ENCODE measurements around the gene CANX. TPM values are rescaled to one million over a fixed set of nuclear protein-coding genes. Genes with fewer than 3 reads are reported as not detected.

The CANX gene
- total and polyA plus RNA-seq, 2 experiments from 2014 or later = 332 to 488 TPM

- DNase-seq = no peak
- Histone ChIP-seq H4K20me1 (ENCODE audit: insufficient read depth) (peaks cover 42% of the 10 kb centered on the region), H3K4me1 (ENCODE audit: insufficient read depth) (peaks cover 27% of the 10 kb centered on the region), H3K9ac (no peak overlapping the region), H3F3A (ENCODE audit: insufficient read depth) (peaks cover 29% of the 10 kb centered on the region), H2AFZ (no peak overlapping the region), H3K9me2 (ENCODE audit: insufficient read depth) (no peaks in the 10 kb centered on the region), H3K4me2 (ENCODE audit: unreplicated experiment) (no peak overlapping the region), H3K79me2 (ENCODE audit: insufficient read depth) (peaks cover 90% of the 10 kb centered on the region), H3K36me3 (ENCODE audit: low read depth) (no peaks in the 10 kb centered on the region), H3K27me3 (replicated peaks; ENCODE audit: insufficient read depth) (no peaks in the 10 kb centered on the region), H3K9me3 (ENCODE audit: low read depth) (no peaks in the 10 kb centered on the region), H3K4me3 (no peak overlapping the region), H3K27ac (no peak overlapping the region)
- WGBS, 2 experiments (ENCODE audit: low coverage in 1 of 2, low lambda C conversion rate in 2 of 2, missing lambda C conversion rate in 2 of 2) = 93 to 95% methylated on average over 8 of the region's 8 CpGs
- in situ Hi-C loops (cut with MboI) = no loop called here
- TF ChIP-seq EZH2 (IDR thresholded peaks at IDR 0.05; ENCODE audit: insufficient read depth, poor library complexity, severe bottlenecking) (no peak), EZH2phosphoT487 (IDR thresholded peaks at IDR 0.05; ENCODE audit: insufficient read depth, low read depth) (no peak)
Observed at GRCh38 chr5:179758955-179759354, 60.2 kb downstream of the CANX start.

DNA sequence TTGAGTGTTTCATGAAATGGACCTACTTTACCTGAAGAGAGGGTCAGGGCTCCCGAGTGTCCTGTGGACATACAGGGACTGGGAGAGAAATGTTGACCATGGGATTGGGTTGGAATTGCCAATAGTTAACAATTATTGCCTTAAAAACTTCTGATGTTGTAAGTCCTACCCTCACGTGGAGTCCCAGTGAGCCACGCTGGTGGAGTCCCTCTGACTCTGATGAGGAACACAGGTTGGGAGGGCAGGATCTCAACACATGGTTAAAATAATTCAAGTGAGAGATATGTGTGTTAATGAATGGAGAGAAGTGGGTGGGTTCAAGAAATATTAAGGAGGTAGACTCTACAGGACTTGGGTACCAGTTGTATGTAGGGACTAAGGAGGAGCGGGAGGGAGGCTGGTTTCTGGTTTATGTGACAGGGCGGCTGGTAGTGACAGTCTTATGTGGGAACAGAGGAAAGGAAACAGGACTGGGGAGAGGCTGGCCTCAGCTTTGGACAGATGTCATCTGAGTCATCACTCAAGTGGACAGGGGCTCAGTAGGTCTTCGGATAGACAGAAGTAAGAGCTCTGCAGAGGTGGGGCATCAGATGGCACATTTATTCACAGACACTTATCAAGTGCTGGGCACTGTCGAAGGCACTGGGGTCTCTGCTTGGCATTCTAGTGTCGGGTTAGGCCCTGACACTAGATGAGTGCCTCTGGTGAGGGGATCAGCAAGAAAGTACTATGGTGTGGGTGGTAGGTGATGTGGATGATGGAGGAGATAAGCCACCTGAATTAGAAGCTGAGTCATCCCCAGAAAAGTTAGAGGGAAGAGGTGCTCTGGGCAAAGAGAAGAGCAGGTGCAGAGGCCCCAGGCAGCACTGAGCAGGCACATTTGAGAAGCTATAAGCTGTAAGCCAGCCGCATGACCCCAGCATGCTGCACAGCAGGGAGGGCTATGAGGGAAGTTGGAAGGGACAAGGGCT, 61.1 kb downstream of the CANX start:
- Histone ChIP-seq H3F3A (ENCODE audit: insufficient read depth) (peaks cover 33% of the 10 kb centered on the region), H3K9me2 (ENCODE audit: insufficient read depth) (no peaks in the 10 kb centered on the region), H3K79me2 (ENCODE audit: insufficient read depth) (peaks cover 88% of the 10 kb centered on the region), H4K20me1 (ENCODE audit: insufficient read depth) (peaks cover 38% of the 10 kb centered on the region), H3K27ac (no peak overlapping the region), H3K4me3 (no peak overlapping the region), H3K36me3 (ENCODE audit: low read depth) (no peaks in the 10 kb centered on the region), H3K9me3 (ENCODE audit: low read depth) (no peaks in the 10 kb centered on the region), H3K4me1 (ENCODE audit: insufficient read depth) (peaks cover 36% of the 10 kb centered on the region), H3K4me2 (ENCODE audit: unreplicated experiment) (no peak overlapping the region), H2AFZ (no peak overlapping the region), H3K27me3 (replicated peaks; ENCODE audit: insufficient read depth) (no peaks in the 10 kb centered on the region), H3K9ac (no peak overlapping the region)
- in situ Hi-C loops (cut with MboI) = no loop called here
- TF ChIP-seq EZH2 (IDR thresholded peaks at IDR 0.05; ENCODE audit: insufficient read depth, poor library complexity, severe bottlenecking) = no peak
- TF ChIP-seq EZH2phosphoT487 (IDR thresholded peaks at IDR 0.05; ENCODE audit: insufficient read depth, low read depth) = no peak
- 90% methylated on average over 9 of the region's 9 CpGs for WGBS, 2 experiments (ENCODE audit: low coverage in 1 of 2, low lambda C conversion rate in 2 of 2, missing lambda C conversion rate in 2 of 2)
- DNase-seq = no peak

DNA sequence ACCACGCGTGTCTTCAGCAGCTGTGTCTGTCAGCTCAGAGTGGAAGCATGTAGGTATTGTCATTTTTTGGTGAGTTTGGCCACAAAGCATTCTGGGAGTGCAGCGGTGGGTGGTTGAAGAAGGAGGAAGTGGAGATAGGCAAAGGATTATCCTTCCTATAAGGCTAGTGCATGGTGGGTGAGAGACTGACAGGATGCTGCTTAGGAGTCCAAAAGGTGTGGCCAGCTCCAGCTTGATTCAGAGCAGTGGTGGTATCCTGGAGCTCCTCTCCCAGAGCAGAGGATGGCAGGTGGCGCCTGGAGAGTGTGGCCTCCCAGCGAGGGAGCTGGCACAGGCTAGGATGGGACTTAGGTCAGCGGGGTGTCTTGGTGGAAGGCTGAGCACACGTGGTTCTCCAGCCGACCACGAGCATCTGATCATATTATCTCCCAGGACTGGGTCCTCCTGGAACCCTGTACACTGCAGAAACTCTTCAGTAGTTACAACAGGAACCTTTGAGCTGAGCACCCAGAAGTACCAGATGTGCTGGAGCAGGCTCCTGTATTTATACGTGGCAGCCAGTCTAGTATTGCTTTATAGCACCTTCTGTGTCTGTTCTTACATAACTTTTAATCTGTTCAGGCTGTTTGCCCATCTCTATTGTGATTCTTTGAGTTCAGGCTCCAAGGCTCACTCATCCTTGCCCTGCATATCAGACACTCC, 63.5 kb downstream of the CANX start:
- WGBS, 2 experiments (ENCODE audit: low coverage in 1 of 2, low lambda C conversion rate in 2 of 2, missing lambda C conversion rate in 2 of 2) = 34 to 37% methylated on average over 10 of the region's 10 CpGs
- Histone ChIP-seq H3K4me2 (ENCODE audit: unreplicated experiment) (peak overlapping the region; percentile 52), H3K27me3 (replicated peaks; ENCODE audit: insufficient read depth) (no peaks in the 10 kb centered on the region), H3K9me3 (ENCODE audit: low read depth) (no peaks in the 10 kb centered on the region), H3K79me2 (ENCODE audit: insufficient read depth) (peaks cover 75% of the 10 kb centered on the region), H3K27ac (peak overlapping the region; percentile 84), H3K4me1 (ENCODE audit: insufficient read depth) (peaks cover 59% of the 10 kb centered on the region), H2AFZ (no peak overlapping the region), H3K9me2 (ENCODE audit: insufficient read depth) (no peaks in the 10 kb centered on the region), H3K9ac (peak overlapping the region; percentile 64), H3F3A (ENCODE audit: insufficient read depth) (peaks cover 56% of the 10 kb centered on the region), H3K36me3 (ENCODE audit: low read depth) (peaks cover 6% of the 10 kb centered on the region), H3K4me3 (peak overlapping the region; percentile 32), H4K20me1 (ENCODE audit: insufficient read depth) (peaks cover 26% of the 10 kb centered on the region)
- peak; percentile 78 for DNase-seq
- no peak for TF ChIP-seq EZH2 (IDR thresholded peaks at IDR 0.05; ENCODE audit: insufficient read depth, poor library complexity, severe bottlenecking)
- TF ChIP-seq EZH2phosphoT487 (IDR thresholded peaks at IDR 0.05; ENCODE audit: insufficient read depth, low read depth) = no peak
- in situ Hi-C loops (cut with MboI) = no loop called here

GRCh38 chr5:179762781-179763176, 64.0 kb downstream of the CANX start:
- Histone ChIP-seq H3K4me1 (ENCODE audit: insufficient read depth) (peaks cover 59% of the 10 kb centered on the region), H3K27me3 (replicated peaks; ENCODE audit: insufficient read depth) (no peaks in the 10 kb centered on the region), H3K9me3 (ENCODE audit: low read depth) (no peaks in the 10 kb centered on the region), H3K4me3 (peak overlapping the region; percentile 32), H3K36me3 (ENCODE audit: low read depth) (peaks cover 6% of the 10 kb centered on the region), H3K79me2 (ENCODE audit: insufficient read depth) (peaks cover 75% of the 10 kb centered on the region), H3K9me2 (ENCODE audit: insufficient read depth) (no peaks in the 10 kb centered on the region), H3K27ac (peak overlapping the region; percentile 84), H2AFZ (no peak overlapping the region), H3K4me2 (ENCODE audit: unreplicated experiment) (peak overlapping the region; percentile 52), H4K20me1 (ENCODE audit: insufficient read depth) (peaks cover 26% of the 10 kb centered on the region), H3F3A (ENCODE audit: insufficient read depth) (peaks cover 60% of the 10 kb centered on the region), H3K9ac (peak overlapping the region; percentile 64)
- in situ Hi-C loops (cut with MboI) = no loop called here
- WGBS, 2 experiments (ENCODE audit: low coverage in 1 of 2, low lambda C conversion rate in 2 of 2, missing lambda C conversion rate in 2 of 2) = 0 to 1% methylated on average over 3 of the region's 3 CpGs
- TF ChIP-seq EZH2phosphoT487 (IDR thresholded peaks at IDR 0.05; ENCODE audit: insufficient read depth, low read depth) (no peak), EZH2 (IDR thresholded peaks at IDR 0.05; ENCODE audit: insufficient read depth, poor library complexity, severe bottlenecking) (no peak)
- DNase-seq = peak; percentile 74

All from GM23248 (cell line).